Measurements from ENCODE around the gene FOXN4. TPM values are rescaled to one million over a fixed set of nuclear protein-coding genes. Genes with fewer than 3 reads are reported as not detected.

The FOXN4 gene
- total RNA-seq, 1 experiment from 2014 or later, result 0.52 TPM

- TF ChIP-seq ZFX (IDR thresholded peaks at IDR 0.05) (no peak), SIN3A (IDR thresholded peaks at IDR 0.05; ENCODE audit: low read depth) (no peak), POLR2A (IDR thresholded peaks at IDR 0.05; ENCODE audit: borderline replicate concordance, extremely low read depth, insufficient read depth, insufficient read length) (no peak)
- Histone ChIP-seq H3K9me3 (ENCODE audit: control insufficient read depth in 1 of 2, insufficient read depth in 1 of 2, low read depth in 1 of 2, low read length in 2 of 2) (no peaks in the 10 kb centered on the region), H3K79me2 (ENCODE audit: insufficient read depth, low read length) (no peaks in the 10 kb centered on the region), H3K4me3 (replicated peaks in 1 of 2; ENCODE audit: low read depth in 1 of 2, low read length in 2 of 2) (no peak overlapping the region), H3K4me1 (ENCODE audit: control insufficient read depth in 1 of 2, insufficient read depth in 2 of 2, low read length in 2 of 2) (peaks cover 4 to 9% of the 10 kb centered on the region in 2 experiments; a peak in 3 of 4 replicates), H3K4me2 (ENCODE audit: low read length) (no peak overlapping the region), H2AFZ (ENCODE audit: low read depth, low read length, poor library complexity, severe bottlenecking) (no peak overlapping the region), H3K9ac (ENCODE audit: low read length) (no peak overlapping the region), H3K9me2 (ENCODE audit: insufficient read depth) (no peaks in the 10 kb centered on the region), H3K27ac (ENCODE audit: low read depth, low read length) (no peak overlapping the region), H4K20me1 (ENCODE audit: insufficient read depth) (no peaks in the 10 kb centered on the region), H3K36me3 (ENCODE audit: control insufficient read depth in 1 of 2, insufficient read depth in 2 of 2, low read length in 2 of 2) (no peaks in the 10 kb centered on the region), H3K27me3 (ENCODE audit: insufficient read depth, low read length) (no peaks in the 10 kb centered on the region)
- ChIA-PET POLR2A (no interaction called here), CTCF (no interaction called here), RAD21 (ENCODE audit: low non-redundant PET in 1 of 2, low total read pairs in 2 of 2, uncharacterized antibody in 2 of 2, unreplicated experiment in 2 of 2) (no interaction called here)
- DNase-seq (ENCODE audit: low read depth, low spot score) (no peak), ATAC-seq (no peak)
- intact Hi-C loops (cut with micrococcal nuclease), result no loop called here
- no TSS peak for BruUV-seq (replicated peaks)
Measured at GRCh38 chr12:109357032-109357431, 47.9 kb upstream of the FOXN4 start.

GRCh38 chr12:109356577-109356976 lies 47.5 kb upstream of the FOXN4 start:
- Histone ChIP-seq H3K9ac (ENCODE audit: low read length) (no peak overlapping the region), H4K20me1 (ENCODE audit: insufficient read depth) (no peaks in the 10 kb centered on the region), H2AFZ (ENCODE audit: low read depth, low read length, poor library complexity, severe bottlenecking) (no peak overlapping the region), H3K9me3 (ENCODE audit: control insufficient read depth in 1 of 2, insufficient read depth in 1 of 2, low read depth in 1 of 2, low read length in 2 of 2) (no peaks in the 10 kb centered on the region), H3K4me3 (replicated peaks in 1 of 2; ENCODE audit: low read depth in 1 of 2, low read length in 2 of 2) (no peak overlapping the region), H3K27me3 (ENCODE audit: insufficient read depth, low read length) (no peaks in the 10 kb centered on the region), H3K4me1 (ENCODE audit: control insufficient read depth in 1 of 2, insufficient read depth in 2 of 2, low read length in 2 of 2) (peaks cover 4 to 9% of the 10 kb centered on the region in 2 experiments; a peak in 3 of 4 replicates), H3K36me3 (ENCODE audit: control insufficient read depth in 1 of 2, insufficient read depth in 2 of 2, low read length in 2 of 2) (no peaks in the 10 kb centered on the region), H3K9me2 (ENCODE audit: insufficient read depth) (no peaks in the 10 kb centered on the region), H3K79me2 (ENCODE audit: insufficient read depth, low read length) (no peaks in the 10 kb centered on the region), H3K27ac (ENCODE audit: low read depth, low read length) (no peak overlapping the region), H3K4me2 (ENCODE audit: low read length) (no peak overlapping the region)
- TF ChIP-seq YY1 (IDR thresholded peaks at IDR 0.05; ENCODE audit: extremely low read depth, insufficient replicate concordance, low read depth, low read length), result no peak
- TF ChIP-seq REST (IDR thresholded peaks at IDR 0.05; ENCODE audit: low read depth), result no peak
- TF ChIP-seq EZH2phosphoT487 (IDR thresholded peaks at IDR 0.05; ENCODE audit: borderline replicate concordance), result no peak
- TF ChIP-seq POLR2A (IDR thresholded peaks at IDR 0.05; ENCODE audit: borderline replicate concordance, extremely low read depth, insufficient read depth, insufficient read length), result no peak
- TF ChIP-seq SP1 (IDR thresholded peaks at IDR 0.05; ENCODE audit: low read depth), result no peak
- TF ChIP-seq, protein P1, sequence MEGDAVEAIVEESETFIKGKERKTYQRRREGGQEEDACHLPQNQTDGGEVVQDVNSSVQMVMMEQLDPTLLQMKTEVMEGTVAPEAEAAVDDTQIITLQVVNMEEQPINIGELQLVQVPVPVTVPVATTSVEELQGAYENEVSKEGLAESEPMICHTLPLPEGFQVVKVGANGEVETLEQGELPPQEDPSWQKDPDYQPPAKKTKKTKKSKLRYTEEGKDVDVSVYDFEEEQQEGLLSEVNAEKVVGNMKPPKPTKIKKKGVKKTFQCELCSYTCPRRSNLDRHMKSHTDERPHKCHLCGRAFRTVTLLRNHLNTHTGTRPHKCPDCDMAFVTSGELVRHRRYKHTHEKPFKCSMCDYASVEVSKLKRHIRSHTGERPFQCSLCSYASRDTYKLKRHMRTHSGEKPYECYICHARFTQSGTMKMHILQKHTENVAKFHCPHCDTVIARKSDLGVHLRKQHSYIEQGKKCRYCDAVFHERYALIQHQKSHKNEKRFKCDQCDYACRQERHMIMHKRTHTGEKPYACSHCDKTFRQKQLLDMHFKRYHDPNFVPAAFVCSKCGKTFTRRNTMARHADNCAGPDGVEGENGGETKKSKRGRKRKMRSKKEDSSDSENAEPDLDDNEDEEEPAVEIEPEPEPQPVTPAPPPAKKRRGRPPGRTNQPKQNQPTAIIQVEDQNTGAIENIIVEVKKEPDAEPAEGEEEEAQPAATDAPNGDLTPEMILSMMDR (IDR thresholded peaks at IDR 0.05 in 2 of 3, conservative IDR thresholded peaks at IDR 0.05 in 1 of 3; ENCODE audit: borderline replicate concordance in 1 of 3, insufficient read depth in 1 of 3, low read depth in 2 of 3, low read length in 2 of 3), result no peak
- TF ChIP-seq CEBPB (IDR thresholded peaks at IDR 0.05; ENCODE audit: low read depth), result no peak
- TF ChIP-seq RAD21 (IDR thresholded peaks at IDR 0.05; ENCODE audit: low read depth), result no peak
- TF ChIP-seq EGR1 (IDR thresholded peaks at IDR 0.05; ENCODE audit: low read depth), result no peak
- BruUV-seq (replicated peaks), result no TSS peak
- no peak for ATAC-seq
- intact Hi-C loops (cut with micrococcal nuclease), result no loop called here
- POLR2A ChIA-PET, result no interaction called here
- RAD21 ChIA-PET (ENCODE audit: low non-redundant PET in 1 of 2, low total read pairs in 2 of 2, uncharacterized antibody in 2 of 2, unreplicated experiment in 2 of 2), result no interaction called here
- no peak for DNase-seq (ENCODE audit: low read depth, low spot score)
- CTCF ChIA-PET, result no interaction called here

Data from HCT116 (cell line).